ENCODE measurements around the gene KCNG2. TPM values are rescaled to one million over a fixed set of nuclear protein-coding genes. Genes with fewer than 3 reads are reported as not detected.

Gene KCNG2
- total RNA-seq, 1 experiment from 2014 or later: not detected

GRCh38 chr18:79802298-79802697, 4.6 kb downstream of the KCNG2 start:
- Histone ChIP-seq H3K9me3 (ENCODE audit: insufficient read depth, low read depth) (no peaks in the 10 kb centered on the region), H3K9me2 (ENCODE audit: insufficient read depth) (no peaks in the 10 kb centered on the region), H3K36me3 (ENCODE audit: low read depth) (no peaks in the 10 kb centered on the region), H3K79me2 (ENCODE audit: low read depth) (no peaks in the 10 kb centered on the region), H3K27ac (no peak overlapping the region), H3K27me3 (ENCODE audit: insufficient read depth, low read depth) (peaks cover 21% of the 10 kb centered on the region), H2AFZ (no peak overlapping the region), H3K4me3 (no peak overlapping the region), H3F3A (ENCODE audit: insufficient read depth, low read depth) (no peaks in the 10 kb centered on the region), H3K4me2 (no peak overlapping the region), H3K4me1 (replicated peaks; ENCODE audit: insufficient read depth) (no peaks in the 10 kb centered on the region), H4K20me1 (ENCODE audit: insufficient read depth) (no peaks in the 10 kb centered on the region)
- DNase-seq: no peak
- intact Hi-C loops (cut with micrococcal nuclease; ENCODE audit: unreplicated experiment): no loop called here
- TF ChIP-seq, protein P1, sequence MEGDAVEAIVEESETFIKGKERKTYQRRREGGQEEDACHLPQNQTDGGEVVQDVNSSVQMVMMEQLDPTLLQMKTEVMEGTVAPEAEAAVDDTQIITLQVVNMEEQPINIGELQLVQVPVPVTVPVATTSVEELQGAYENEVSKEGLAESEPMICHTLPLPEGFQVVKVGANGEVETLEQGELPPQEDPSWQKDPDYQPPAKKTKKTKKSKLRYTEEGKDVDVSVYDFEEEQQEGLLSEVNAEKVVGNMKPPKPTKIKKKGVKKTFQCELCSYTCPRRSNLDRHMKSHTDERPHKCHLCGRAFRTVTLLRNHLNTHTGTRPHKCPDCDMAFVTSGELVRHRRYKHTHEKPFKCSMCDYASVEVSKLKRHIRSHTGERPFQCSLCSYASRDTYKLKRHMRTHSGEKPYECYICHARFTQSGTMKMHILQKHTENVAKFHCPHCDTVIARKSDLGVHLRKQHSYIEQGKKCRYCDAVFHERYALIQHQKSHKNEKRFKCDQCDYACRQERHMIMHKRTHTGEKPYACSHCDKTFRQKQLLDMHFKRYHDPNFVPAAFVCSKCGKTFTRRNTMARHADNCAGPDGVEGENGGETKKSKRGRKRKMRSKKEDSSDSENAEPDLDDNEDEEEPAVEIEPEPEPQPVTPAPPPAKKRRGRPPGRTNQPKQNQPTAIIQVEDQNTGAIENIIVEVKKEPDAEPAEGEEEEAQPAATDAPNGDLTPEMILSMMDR (conservative IDR thresholded peaks at IDR 0.05): no peak
- TF ChIP-seq EZH2 (IDR thresholded peaks at IDR 0.05; ENCODE audit: low read depth): no peak
- BruUV-seq (replicated peaks): no TSS peak
- ChIA-PET POLR2A (ENCODE audit: unreplicated experiment) (no interaction called here), CTCF (no interaction called here)

- Histone ChIP-seq H3F3A (ENCODE audit: insufficient read depth, low read depth) (no peaks in the 10 kb centered on the region), H3K27ac (no peak overlapping the region), H3K4me1 (replicated peaks; ENCODE audit: insufficient read depth) (no peaks in the 10 kb centered on the region), H3K27me3 (ENCODE audit: insufficient read depth, low read depth) (peaks cover 21% of the 10 kb centered on the region), H3K36me3 (ENCODE audit: low read depth) (no peaks in the 10 kb centered on the region), H3K4me2 (no peak overlapping the region), H3K79me2 (ENCODE audit: low read depth) (no peaks in the 10 kb centered on the region), H3K4me3 (no peak overlapping the region), H2AFZ (no peak overlapping the region), H3K9me3 (ENCODE audit: insufficient read depth, low read depth) (no peaks in the 10 kb centered on the region), H4K20me1 (ENCODE audit: insufficient read depth) (no peaks in the 10 kb centered on the region), H3K9me2 (ENCODE audit: insufficient read depth) (no peaks in the 10 kb centered on the region)
- no peak for TF ChIP-seq EZH2 (IDR thresholded peaks at IDR 0.05; ENCODE audit: low read depth)
- TF ChIP-seq, protein P1 (conservative IDR thresholded peaks at IDR 0.05): no peak
- DNase-seq: no peak
- ChIA-PET POLR2A (ENCODE audit: unreplicated experiment) (no interaction called here), CTCF (no interaction called here)
- no TSS peak for BruUV-seq (replicated peaks)
- intact Hi-C loops (cut with micrococcal nuclease; ENCODE audit: unreplicated experiment): no loop called here
Measured at GRCh38 chr18:79803611-79804051, 5.9 kb downstream of the KCNG2 start.

- BruUV-seq (replicated peaks): no TSS peak
- no peak for DNase-seq
- Histone ChIP-seq H3K27ac (no peak overlapping the region), H3F3A (ENCODE audit: insufficient read depth, low read depth) (no peaks in the 10 kb centered on the region), H3K4me2 (no peak overlapping the region), H3K79me2 (ENCODE audit: low read depth) (no peaks in the 10 kb centered on the region), H3K27me3 (ENCODE audit: insufficient read depth, low read depth) (peaks cover 20% of the 10 kb centered on the region), H3K9me2 (ENCODE audit: insufficient read depth) (no peaks in the 10 kb centered on the region), H2AFZ (no peak overlapping the region), H4K20me1 (ENCODE audit: insufficient read depth) (no peaks in the 10 kb centered on the region), H3K4me3 (no peak overlapping the region), H3K9me3 (ENCODE audit: insufficient read depth, low read depth) (no peaks in the 10 kb centered on the region), H3K4me1 (replicated peaks; ENCODE audit: insufficient read depth) (no peaks in the 10 kb centered on the region), H3K36me3 (ENCODE audit: low read depth) (no peaks in the 10 kb centered on the region)
- TF ChIP-seq, protein P1 (conservative IDR thresholded peaks at IDR 0.05): no peak
- no peak for TF ChIP-seq EZH2 (IDR thresholded peaks at IDR 0.05; ENCODE audit: low read depth)
- intact Hi-C loops (cut with micrococcal nuclease; ENCODE audit: unreplicated experiment): no loop called here
- ChIA-PET POLR2A (ENCODE audit: unreplicated experiment) (no interaction called here), CTCF (no interaction called here)
Measured at GRCh38 chr18:79804130-79804787, 6.5 kb downstream of the KCNG2 start.
